GM18502 (cell line): ENCODE results near the gene C5.

Source experiments
- ATAC-seq: cut with Tn5 transposase; IDR thresholded peaks from one replicate; pipeline ENCODE4 v1.9.1; 2021; ENCODE audit warnings: mild to moderate bottlenecking; ENCODE audit not compliant: unreplicated experiment, poor library complexity

The C5 gene

DNA sequence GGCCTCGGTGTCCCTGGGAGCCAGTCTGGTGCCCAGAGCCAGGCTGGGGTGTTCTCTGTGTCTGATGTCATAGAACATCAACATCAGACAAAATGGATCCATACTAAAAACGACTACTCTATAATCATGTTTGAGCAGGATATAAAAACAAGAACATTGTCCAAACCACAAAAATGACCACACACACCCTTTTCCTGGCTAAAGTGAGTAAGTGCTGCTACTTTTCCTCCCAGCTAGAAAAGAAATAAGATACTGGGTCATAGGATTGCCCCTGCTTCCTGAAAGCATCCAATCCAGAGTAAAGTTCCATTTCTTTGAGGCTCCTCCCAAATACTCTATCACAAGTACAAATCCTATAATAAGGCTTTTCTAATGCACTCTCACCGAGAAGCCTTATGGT lies 103.8 kb downstream of the C5 start:
- ATAC-seq = no peak

GRCh38 chr9:120944948-120945347 lies 105.1 kb downstream of the C5 start:
- ATAC-seq = no peak

DNA sequence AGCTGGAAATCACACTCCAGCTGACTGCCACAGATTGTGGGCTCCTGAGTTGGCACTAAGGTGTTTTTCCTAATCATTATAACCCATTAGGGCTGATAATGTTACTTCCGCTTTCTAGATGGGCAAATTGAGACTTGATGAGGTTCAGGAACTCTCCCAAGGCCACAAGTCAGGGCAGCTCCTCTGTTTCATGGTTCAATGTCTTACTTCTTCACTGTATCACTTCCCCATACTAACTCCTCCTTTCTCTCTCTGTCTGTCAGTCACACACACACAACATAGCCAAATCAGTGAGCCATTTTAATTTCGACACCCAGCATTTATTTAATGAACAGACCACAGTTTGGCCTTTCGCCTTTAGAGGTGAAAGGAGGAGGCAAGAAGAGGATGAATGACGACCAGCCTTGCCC lies 105.6 kb downstream of the C5 start:
- peak; percentile 99 for ATAC-seq

- ATAC-seq = no peak
These were observed 107.7 kb downstream of the C5 start for GRCh38 chr9:120942186-120943001.

DNA sequence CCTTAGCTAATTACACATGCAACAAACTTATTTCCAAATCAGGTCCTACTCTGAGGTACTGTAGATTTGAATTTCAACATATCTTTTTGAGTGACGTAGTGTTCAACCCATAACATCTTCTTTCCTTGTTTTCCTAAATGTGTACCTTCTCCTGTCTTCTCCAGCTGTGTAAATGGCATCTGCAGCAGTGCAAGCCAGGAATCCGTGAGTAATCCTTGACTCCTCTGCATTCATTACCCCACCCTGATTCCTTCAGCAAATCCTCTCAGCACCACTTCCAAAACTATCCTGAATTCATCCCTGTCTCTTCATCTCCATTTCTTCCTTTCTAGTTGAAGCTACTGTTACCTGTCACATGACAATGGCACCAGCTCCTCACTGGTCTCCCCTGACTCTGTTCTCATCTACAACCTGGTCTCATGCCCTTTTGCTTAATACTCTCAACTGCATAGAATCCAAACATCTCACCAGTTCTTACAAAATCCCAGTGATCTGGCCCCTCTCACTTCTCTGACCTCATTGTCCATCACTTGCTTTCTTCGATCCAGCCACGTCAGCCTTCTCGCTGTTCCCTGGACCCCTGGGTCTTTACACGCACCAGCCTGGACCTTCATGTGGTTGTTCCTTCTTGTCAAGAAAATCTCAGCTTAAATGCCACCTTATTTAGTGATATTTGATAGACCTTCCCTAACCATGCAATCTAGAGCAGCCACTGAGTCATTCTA lies 108.9 kb downstream of the C5 start:
- ATAC-seq = no peak

GRCh38 chr9:120940573-120940972 lies 109.5 kb downstream of the C5 start:
- no peak for ATAC-seq

DNA sequence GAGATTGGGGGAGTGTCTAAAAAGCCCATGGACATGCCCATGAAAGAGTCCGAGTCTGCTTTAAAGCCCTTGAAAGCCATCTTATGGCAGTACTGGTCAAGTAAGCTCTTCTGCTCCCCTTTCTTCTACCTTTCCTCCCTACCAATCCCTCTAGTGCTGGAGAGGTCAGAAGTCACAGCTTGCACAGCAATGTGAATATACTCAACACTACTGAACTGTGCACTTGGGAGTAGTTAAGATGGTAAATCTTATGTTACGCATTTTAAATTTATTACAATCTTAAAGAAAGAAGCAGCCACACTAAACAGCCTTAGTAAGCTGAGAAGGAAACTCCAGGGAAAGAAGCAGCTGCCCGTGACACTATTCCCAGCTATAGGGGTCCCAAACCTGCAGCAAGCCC lies 111.2 kb downstream of the C5 start:
- no peak for ATAC-seq

GRCh38 chr9:120937596-120937995 lies 112.5 kb downstream of the C5 start:
- no peak for ATAC-seq

- no peak for ATAC-seq
These were observed 112.9 kb downstream of the C5 start for GRCh38 chr9:120937127-120937526.

- ATAC-seq = no peak
These were observed 113.3 kb downstream of the C5 start for GRCh38 chr9:120936764-120937122.

- ATAC-seq = peak; percentile 44
These were observed 113.9 kb downstream of the C5 start for GRCh38 chr9:120936011-120936763.

GRCh38 chr9:120935383-120935857 lies 114.7 kb downstream of the C5 start:
- ATAC-seq = no peak

DNA sequence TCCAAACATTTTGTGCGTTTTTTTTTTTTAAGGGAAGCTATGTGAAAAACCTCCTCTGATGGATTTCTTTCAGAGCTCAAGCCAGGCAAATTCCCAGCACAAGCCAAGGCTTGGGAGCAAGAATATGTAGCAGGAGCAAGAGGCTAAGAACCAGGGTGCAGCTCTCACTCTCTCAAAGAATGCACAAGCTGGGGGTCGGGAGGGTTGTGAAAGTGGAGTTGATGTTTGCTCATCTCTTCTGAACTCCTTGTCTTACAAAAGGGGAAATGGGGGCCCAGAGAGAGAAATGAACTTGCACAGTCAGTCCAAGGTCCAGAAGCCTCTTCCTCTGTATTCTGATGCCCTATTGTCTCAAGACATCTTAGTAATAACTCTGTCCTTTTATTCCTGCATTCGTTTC lies 115.8 kb downstream of the C5 start:
- no peak for ATAC-seq

- no peak for ATAC-seq
These were observed 116.6 kb downstream of the C5 start for GRCh38 chr9:120933310-120934055.

DNA sequence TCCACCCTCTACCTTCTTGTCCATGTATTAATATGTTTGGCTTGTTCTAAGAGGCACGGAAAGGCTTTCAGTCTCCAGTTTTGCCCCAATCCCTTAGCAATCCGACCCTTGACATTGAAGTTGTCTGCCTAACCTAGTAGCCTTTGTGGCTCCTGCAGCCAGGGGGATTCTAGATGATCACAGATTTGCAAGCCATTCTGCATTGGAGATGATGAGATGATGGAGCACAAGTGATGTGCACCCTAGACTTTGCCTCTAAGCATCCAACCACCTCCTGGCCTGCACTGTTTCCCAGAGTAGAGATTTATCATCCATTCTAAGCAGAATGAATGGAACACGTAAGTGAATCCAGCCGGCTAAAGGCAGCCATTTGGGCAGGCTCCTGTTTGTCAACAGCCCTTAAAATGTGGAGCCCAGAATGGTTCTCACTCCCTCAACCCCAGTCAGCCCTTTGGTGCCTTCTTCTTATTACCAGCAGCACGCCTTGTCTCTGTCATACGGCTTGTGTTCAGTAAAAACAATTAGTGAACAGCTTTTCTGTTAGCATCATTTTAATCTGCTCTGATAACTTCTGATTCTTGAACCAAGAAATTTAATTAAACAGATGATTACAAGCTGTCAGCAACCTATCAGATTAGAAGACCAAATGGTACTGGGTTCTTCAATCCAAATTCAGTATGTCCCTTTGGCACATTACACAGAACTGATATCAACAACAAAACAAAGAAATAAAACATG lies 117.8 kb downstream of the C5 start:
- ATAC-seq = no peak

DNA sequence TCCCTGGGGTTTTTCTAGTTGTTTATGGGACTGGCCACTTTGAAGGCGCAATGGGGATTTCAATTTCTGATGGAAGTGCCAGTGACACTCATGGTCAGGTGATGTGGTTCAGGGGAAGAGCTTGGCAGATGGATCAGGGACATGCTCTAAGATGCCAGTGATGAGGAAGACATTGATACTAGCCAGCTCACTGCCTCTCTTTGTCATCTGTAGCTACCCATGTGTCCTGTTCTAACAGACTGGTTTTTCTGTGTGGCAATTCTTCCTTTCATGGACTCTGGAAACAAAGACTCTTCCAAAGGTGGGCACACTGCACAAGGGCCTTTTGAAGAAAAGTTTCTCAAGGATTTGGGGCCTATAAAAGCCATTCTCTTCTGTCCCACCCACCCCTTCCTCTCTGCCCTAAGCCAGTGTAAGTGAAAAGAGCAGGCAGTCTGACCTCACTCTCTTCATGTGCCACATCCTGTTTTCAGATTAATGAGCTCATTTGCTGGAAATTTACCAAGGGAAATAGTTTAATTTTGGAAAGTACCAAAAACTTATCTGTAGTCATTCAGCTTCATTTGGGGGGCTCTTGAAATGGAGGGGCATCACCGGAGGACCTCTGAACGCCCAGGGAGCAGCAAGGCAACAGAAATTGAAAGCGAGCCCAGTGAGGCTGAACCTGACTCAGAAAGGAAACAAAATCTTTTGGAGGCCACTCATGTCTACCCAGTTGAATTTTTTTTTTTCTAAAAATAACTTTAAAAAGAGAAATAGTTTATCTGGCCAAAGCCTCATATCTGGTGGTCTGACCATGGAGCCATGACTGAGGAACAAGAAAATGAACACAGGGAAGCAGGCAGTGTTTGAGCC lies 118.6 kb downstream of the C5 start:
- peak; percentile 52 for ATAC-seq

- no peak for ATAC-seq
These were observed 120.8 kb downstream of the C5 start for GRCh38 chr9:120929229-120929791.

DNA sequence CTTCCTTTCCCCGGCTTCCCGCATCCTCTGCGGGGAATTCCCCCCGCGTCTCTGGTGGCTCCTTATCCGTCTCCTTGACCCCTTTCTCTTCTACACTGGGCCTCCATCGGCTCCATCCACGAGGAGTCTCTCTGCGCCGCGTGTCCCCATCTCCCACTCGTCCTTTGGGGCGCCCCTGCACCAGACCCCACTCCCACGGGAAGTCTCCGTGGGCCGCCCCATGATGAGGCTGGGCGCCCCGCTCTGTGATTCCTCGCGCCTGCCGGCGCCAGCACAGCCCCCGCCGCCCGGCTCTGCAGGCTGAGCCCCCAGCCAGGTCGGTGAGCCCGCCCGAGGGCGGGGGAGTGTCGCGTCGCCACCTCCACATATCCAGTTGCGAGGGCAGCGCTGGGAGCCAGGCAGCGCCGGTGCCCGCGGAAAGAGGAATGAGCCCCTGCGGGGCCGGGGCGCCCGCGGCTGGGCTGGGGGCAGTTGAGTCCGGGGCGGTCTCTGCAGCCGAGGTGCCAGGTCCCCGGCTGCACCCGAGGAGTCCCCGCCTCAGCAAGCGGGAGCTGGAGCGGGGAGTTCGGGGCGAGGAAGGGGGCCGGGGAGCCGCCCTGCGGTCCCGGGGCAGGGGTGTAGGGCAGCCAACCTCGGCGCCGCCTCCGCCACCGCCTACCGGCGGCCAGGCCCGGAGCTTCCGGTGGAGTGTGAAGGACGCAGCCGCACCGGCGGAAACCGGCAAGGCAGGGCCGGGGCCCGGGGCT lies 121.4 kb downstream of the C5 start:
- ATAC-seq = peak; percentile 33
